NCI-H1105 (cell line): ENCODE results near the gene NUDT4B.
"Not testable (repeated sequence)": the region's sequence is repeated elsewhere in the genome, so short reads cannot be mapped to it uniquely, and the experiment has no call there.

Source experiments
- DNase-seq: peaks from one replicate; lab custom pipeline; 2025; lab: John Stamatoyannopoulos, UW

The NUDT4B gene

DNA sequence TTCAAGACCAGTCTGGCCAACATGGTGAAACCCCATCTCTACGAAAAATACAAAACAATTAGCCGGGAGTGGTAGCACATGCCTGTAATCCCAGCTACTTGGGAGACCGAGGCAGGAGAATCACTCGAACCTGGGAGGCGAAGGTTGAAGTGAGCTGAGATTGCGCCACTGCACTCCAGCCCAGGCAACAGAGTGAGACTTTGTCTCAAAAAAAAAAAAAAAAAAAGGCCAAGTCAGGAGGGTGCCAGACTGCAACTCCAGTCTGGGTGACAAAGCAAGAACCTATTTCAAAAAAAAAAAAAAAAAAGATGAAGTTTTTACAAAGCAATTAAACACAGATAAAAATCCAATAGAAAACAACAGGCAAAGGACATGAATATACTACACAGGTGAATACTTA lies 9.9 kb upstream of the NUDT4B start:
- DNase-seq, result not testable (repeated sequence)

DNA sequence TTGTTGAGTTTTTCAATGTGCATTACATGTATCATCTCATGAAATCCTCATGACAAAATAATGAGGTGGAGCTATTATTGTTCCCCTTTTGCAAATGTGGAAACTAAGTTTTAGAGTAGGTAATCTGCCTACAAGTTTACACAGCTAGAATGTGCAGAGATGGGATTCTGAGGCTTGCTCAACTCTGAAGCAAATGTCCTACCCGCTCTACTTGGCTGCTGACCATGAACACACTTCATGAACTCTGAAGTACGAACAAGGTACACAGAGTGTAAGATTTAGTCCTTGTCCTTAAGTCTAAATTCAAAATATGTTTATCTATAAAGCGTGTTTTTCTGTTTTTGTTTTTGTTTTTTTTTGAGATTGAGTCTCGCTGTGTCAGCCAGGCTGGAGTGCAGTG lies 5.4 kb upstream of the NUDT4B start:
- DNase-seq, result not testable (repeated sequence)

DNA sequence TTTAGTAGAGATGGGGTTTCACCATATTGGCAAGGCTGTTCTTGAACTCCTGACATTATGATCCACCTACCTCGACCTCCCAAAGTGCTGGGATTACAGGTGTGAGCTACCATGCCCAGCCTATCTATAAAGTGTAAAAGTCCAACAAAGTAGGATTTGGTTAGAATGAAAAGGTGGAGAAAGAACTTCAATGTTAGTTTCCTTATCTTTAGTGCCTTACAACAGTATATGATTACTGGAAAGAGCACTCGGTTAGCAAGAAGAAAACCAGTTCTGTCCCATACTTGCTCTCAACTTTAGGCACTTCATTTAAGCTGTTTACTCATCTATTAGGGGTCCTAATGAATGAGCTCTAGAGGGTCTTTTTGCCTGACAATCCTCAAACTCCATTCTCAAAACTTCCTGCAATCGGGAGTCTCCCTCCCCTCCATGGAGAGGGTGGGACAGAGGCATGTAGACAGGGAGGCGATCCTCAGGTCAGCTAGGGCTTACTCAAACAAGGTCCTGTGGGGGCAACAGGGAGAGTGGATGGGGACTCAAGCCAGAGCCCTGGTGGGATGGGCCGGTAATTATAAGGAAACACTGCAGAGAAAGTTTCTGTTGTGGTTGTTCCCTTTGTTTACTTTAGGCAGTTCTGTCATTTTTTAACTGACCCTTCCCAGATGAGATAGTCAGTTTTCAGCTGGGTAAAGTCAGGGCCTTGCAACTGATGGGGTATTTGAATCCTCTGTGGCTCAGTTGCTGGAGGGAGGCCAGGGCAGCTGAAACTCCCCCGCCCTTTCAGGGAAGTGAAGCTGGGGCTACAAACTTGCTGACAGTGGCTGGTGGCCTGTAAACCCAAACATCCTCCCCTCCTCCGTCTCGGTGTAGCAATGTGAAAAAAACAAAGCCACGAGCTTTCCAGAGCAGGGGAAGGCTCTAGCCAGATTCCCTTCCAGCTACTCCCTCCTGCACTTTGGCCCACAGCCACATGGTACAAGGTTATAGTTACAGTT lies 4.6 kb upstream of the NUDT4B start:
- not testable (repeated sequence) for DNase-seq

DNA sequence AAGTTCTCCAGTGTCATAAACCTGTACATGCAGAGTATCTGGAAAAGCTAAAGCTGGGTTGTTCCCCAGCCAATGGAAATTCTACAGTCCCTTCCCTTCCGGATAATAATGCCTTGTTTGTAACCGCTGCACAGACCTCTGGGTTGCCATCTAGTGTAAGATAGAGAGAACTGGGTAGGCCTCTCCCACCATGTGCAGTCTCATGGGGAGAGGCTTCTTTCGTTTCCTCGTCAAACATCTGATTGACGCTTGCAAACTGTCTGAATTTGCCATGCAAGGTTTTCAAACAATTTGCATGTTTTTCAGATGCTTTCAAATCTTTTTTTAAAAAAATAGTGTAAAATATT lies 734 bp downstream of the NUDT4B start:
- DNase-seq, result not testable (repeated sequence)

DNA sequence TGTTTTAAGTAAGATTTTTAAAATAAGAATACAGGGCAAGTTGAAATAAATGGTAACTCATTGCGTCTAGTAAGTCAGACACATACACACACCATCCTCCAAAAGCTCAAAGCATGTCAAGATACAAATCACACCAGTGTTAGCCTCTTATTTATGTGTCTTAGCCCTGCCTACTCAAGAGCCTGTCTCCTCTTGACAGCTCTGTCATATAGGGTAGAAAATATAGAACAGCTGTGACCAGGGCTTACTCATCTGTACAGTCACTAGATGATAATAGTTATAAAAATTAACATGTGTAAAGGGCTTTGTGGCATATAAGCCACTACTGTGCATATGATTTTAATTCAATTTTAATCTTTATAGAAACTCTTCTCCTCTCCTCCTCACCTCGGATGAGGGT lies 7.7 kb downstream of the NUDT4B start:
- DNase-seq, result not testable (repeated sequence)

DNA sequence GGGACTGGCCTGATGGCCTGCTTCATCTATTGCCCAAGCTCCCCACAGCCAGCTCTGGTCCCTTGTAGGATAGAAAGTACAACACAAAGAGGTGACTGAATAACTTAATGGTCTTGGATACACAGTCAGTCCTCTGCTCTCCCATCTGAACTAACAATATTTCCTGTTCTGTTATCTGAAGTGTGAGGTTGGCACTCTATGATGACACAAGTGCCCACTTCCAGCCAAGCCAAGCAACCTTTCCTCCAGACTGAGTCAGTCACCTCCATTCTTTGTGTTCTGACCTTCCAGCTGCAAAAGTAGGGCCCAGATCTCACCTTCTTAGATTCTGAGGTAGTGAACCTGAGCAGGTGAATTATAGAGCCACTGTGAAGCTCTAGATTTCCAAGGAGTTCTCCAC lies 8.9 kb downstream of the NUDT4B start:
- not testable (repeated sequence) for DNase-seq

DNA sequence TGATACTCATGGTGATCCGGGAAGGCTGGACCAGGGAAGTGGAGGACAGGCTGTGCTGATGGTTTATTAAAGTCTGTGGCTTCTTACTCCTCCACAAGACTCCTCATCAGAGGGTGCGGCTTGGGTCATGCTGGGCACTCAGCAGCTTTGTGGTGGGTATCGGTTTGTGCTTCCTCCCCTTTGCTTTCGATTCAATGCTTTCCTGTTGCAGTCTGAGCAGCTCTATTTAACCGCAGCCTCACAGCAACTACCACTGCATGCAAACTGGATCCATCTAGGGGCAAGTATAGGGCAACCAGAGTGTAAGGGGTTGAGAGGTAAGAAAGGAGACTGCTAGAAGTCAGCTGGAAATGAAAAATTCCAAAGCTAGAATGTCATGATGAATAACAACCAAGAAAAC lies 9.8 kb downstream of the NUDT4B start:
- DNase-seq, result not testable (repeated sequence)

DNA sequence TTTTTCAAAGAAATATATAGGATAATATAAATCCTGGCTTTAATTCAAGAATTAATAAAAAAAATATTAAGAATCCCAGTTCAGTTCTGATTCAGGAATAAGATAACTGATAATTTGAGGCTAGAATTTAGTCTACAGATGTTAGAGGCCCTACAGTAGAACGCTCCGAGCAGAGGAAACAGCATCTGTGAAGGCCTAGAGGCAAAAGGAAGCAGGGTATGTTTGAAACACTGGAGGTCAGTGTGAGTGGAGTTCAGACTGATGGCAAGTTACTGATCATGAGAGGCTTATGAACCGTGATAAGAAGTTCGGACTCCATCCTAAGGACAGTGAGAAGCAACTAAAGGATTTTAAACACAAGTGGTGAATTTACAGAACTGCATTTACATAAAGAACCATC lies 10.4 kb downstream of the NUDT4B start:
- not testable (repeated sequence) for DNase-seq

DNA sequence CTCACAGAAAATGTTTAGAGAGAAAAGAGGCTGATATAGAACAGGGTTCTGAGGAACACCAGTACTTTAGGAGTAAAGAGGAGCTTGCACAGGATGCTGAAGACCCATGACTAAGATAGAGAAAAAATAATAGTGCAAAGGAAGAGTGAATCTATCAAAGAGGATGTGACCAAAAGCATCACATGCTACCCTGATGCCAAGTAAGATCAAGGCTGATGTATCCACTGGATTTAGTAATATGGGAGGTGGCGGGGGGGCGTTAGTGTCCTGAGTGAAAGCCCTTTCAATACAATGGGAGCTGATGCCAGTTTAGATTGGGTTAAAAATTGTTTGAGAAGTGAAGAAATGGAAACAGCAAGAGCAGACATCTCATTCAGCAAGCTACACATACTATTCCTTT lies 11.2 kb downstream of the NUDT4B start:
- DNase-seq, result not testable (repeated sequence)

DNA sequence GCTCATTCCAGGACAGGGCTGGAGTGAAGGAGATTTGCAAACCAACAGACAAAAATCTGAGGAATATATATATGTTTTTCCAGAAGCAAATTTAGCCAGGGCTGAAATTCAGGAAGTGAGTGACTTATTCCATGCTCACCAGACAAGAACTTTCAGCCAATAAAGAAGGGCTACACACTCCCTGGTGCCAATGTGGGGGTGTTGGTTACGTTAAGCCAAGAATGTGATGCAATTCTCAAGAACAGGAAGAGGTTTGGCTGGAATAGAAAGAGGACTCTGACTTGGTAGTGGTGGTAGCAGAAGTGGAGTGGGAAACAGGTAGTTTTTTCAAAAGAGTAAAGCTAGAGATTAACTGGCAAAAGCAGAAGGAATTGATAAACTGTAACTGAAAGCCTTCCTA lies 11.6 kb downstream of the NUDT4B start:
- not testable (repeated sequence) for DNase-seq

DNA sequence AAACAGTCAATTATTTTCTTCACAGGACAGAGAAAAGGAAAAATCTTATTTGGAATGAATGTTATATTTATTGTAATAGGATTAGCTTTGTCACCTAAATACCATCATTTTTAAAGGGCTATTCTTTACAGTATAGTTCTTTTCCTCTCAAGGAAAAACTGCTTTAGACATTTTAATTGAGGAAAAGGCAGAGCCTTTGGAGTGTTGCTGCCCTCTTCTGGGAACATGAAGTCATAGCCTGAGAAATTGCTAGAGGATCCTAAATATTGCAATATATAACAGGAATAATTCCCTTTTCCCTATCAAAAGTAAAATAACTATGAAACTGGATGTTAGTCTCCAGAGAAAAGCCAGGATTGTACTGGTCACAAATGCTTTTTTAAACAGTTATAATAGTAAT lies 12.8 kb downstream of the NUDT4B start:
- not testable (repeated sequence) for DNase-seq

DNA sequence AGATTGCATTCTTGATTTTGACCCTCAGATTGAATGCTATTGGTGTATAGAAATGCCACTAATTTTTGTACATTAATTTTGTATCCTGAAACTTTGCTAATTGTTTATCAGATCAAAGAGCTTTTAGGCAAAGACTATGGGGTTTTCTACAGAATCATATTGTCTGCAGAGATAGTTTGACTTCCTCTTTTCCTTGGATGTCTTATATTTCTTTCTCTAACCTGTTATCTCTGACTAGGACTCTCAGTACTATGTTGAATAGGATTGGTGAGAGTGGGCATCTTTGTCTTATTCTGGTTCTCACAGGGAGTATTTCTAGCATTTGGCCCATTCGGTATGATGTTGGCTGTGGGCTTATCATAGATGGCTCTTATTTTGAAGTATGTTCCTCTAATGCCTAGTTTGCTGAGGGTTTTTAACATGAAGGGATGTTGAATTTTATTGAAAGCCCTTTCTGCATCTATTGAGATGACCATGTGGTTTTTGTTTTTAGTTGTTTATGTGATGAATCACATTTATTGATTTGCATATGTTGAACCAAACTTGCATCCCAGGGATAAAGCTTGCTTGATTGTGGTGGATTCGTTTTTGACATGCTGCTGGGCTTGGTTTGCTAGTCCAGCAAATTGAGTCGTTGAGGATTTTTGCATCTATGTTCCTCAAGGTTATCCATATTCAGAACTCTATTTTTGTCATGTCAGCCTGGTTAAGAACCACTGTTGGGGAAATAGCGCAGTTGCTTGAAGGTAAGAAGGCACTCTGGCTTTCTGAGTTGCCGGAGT lies 16.9 kb downstream of the NUDT4B start:
- not testable (repeated sequence) for DNase-seq

DNA sequence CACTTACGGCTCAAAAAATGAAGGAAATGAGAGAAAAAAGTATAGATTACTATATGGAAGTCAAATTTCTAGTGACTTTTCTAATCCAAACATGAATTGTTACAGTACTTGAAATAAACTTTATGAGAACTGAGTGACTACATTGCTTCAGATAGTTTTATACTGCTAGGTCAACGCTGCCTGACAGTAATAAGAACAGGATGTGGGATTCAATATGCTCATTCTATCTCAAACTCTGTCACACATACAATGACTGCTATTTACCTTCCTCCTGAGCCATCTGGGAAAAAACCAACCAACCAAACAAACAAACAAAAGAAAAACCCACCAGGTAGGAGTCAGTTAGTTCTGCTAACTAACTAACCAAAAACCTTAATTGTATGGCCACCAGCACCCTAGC lies 20.0 kb downstream of the NUDT4B start:
- DNase-seq, result not testable (repeated sequence)

DNA sequence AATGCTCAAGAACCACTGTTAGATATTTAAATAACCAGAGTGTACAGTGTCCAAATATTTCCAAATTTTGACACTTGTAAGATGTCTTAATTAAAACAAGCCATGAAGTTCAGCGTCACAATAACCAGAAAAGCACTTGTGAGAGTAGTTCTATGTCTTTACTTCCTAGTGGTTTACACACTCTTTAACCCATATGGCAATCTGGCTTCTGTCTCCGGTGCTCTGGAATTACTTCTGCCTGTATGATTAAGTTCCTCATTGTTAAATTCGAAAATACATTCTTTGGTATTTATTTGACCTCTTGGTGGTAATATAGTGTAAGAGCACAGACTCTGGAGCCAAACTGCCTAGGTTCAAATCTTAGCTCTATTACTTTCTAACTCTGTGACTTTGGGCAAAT lies 20.9 kb downstream of the NUDT4B start:
- DNase-seq, result not testable (repeated sequence)

DNA sequence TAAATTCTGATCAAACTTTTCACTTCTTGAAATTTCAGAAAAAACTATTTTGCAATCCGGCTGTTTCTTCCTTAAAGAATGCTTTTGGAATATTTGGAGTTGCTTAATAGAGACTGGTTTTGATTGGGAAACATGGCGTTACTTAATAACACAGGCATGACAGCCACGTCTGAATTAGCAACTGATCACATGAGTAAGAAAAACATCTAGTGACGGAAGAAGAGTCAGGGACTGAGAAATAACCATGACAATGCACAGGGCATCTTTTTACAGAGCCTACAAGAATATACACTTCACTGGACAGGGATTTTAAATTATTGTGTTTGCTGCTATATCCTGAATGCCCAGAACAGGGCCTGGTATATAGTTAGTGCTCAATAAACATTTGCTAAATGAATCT lies 25.1 kb downstream of the NUDT4B start:
- not testable (repeated sequence) for DNase-seq

DNA sequence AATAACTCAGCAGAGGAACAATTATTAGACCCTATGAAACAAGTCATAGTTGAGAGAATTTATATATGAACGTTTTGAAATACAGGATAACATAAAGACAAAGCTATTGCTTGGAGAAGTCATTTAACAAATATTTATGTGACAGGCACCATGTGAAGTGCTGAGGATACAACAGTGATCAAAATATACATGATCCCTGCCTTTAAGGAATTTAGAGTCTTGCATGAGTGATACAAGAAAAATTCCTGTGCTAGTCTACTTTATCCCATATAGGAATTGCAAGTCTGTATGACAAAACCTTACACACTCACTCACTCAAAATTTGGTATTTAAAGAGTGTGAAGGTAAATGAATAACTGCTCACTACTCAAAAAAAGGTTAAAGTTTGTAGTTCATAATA lies 25.5 kb downstream of the NUDT4B start:
- DNase-seq, result not testable (repeated sequence)

DNA sequence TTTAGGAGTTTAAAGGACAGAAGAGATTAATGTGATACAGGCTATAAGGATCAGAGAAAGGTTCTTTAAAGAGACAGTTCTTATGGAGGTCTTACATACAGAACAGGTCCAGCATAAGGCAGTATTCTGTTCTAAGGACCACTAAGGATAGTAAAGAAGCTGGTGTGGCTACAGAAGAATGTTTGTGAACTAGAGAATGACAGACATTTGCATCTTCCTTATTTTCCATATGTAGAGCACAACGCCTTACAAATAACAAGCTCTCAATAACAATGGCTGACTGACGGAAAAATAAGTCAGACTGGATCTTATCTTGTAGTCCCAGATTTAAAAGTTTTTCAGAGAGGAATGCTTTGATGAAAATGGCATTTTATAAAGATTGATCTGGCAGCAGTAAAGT lies 26.7 kb downstream of the NUDT4B start:
- DNase-seq, result not testable (repeated sequence)

DNA sequence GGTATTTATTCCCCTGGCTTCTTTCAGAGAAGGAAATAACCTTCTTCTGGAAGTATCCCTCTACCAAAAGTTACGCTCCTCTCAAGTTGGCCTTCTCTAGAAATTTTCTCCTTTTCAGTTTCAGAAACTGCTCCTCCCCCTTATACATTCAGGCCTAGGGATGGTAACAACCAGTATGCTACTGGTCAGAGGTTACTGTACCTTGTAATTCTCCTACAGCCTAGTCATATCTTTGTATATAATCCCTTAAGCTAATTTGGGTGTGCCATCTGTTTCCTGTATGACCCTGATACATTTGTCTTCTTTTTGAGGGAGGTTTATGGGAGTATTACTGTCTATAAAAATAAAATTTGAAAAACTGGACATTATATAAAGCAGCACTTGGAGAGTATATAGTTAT lies 29.1 kb downstream of the NUDT4B start:
- not testable (repeated sequence) for DNase-seq

DNA sequence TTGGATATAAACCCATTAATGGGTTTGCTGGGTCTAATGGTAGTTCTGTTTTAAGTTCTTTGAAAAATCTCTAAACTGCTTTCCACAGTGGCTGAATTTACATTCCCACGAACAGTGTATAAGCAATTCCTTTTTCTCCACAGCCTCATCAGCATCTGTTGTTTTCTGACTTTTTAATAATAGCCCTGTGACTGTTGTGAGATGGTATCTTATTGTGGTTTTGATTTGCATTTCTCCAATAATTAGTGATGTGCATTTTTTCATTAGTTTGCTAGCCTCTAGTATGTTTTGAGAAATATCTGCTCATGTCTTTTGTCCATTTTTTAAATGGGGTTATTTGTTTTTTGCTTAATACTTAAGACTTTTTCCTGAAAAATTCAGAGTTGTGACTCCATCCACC lies 31.8 kb downstream of the NUDT4B start:
- DNase-seq, result not testable (repeated sequence)

DNA sequence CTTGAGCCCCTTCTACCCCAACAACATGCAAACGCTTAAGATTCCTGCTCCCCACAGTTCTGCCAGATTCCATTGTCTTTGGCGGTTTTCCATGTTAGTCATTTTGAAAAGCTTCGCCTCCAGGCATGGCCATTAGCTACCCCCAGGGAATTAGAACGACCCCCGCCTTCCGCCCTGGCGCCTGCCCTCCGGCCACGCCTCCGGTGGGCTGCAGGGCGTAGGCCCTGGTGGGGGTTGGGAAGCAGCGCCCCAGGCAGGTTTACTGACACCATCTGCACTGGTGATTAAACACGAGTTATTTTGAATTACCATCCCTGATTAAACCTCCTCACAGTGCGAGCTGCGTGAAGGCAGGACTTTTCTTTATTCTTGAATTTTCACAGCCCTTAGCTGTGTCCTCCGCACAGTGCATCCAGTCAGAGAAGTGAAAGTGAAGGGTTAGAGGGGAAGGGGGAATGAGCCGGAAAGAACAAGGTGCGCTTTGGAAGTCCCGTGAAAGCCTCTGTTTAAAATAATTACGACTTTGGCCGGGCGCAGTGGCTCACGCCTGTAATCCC lies 43.0 kb downstream of the NUDT4B start:
- not testable (repeated sequence) for DNase-seq

DNA sequence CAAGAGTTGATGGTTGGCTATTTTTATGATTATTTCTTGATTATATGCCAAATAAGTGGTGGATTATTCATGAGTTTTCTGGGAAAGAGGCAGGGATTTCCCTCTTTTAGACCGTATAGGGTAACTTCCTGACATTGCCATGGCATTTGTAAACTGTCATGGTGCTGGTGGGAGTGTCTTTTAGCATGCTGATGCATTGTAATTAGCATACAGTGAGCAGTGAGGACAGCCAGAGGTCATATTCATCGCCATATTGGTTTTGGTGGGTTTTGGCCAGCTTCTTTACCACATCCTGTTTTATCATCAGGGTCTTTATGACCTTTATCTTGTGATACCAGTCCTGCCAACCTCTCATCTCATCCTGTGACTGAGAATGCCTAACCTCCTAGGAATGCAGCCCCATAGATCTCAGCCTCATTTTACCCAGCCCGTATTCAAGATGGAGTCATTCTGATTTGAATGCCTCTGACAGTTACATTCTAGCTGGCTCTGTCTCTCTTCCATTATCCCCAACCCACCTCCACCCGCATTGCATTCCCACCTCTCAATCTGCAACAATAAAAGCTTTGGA lies 45.3 kb downstream of the NUDT4B start:
- not testable (repeated sequence) for DNase-seq
